ENCODE measurements around the gene SPAAR. TPM values are rescaled to one million over a fixed set of nuclear protein-coding genes. Genes with fewer than 3 reads are reported as not detected.

SPAAR gene
- total RNA-seq, 3 donors from 2014 or later (not counting 1 experiment from before 2014, with no cell fraction given) = not detected

- WGBS (ENCODE audit: insufficient coverage) = 89% methylated on average over 19 of the region's 19 CpGs
- no peak for DNase-seq
- Mint-ChIP-seq H3K36me3 (no peaks in the 10 kb centered on the region), H3K4me1 (no peaks in the 10 kb centered on the region), H3K27me3 (ENCODE audit: low read depth in 2 of 2) (peaks cover 0 to 1% of the 10 kb centered on the region in 2 donors), H3K4me3 (no peak overlapping the region), H3K27ac (no peak overlapping the region), H3K9me3 (no peaks in the 10 kb centered on the region)
- intact Hi-C loops (cut with micrococcal nuclease) = no loop called here
- no peaks in the 10 kb centered on the region for H3K4me1 ChIP-seq (ENCODE audit: control insufficient read depth, insufficient read depth, low read length)
- H3K4me3 ChIP-seq (ENCODE audit: low read length) = no peak overlapping the region
- no peaks in the 10 kb centered on the region for H3K9me3 ChIP-seq (ENCODE audit: control insufficient read depth, insufficient read depth, low read length)
- no peaks in the 10 kb centered on the region for H3K27me3 ChIP-seq (ENCODE audit: control insufficient read depth, insufficient read depth, low read length)
- H3K36me3 ChIP-seq (ENCODE audit: control insufficient read depth, insufficient read depth, low read length) = no peaks in the 10 kb centered on the region
- TF ChIP-seq CTCF (IDR thresholded peaks at IDR 0.05) = no peak
- no peak for ATAC-seq
- no peak overlapping the region for H3K27ac ChIP-seq (ENCODE audit: low read length)
These were observed 39.6 kb upstream of the SPAAR start for GRCh38 chr9:35869621-35870216.

- H3K4me3 ChIP-seq (ENCODE audit: low read length) = no peak within 1 kb of the TSS
- no peaks in the 10 kb centered on the region for H3K27me3 ChIP-seq (ENCODE audit: control insufficient read depth, insufficient read depth, low read length)
- DNase-seq (no peak), ATAC-seq (no peak)
- no peak for TF ChIP-seq CTCF (IDR thresholded peaks at IDR 0.05)
- Mint-ChIP-seq H3K9me3 (no peaks in the 10 kb centered on the region), H3K27me3 (ENCODE audit: low read depth in 2 of 2) (peaks cover 0 to 6% of the 10 kb centered on the region in 2 donors), H3K27ac (no peak within 1 kb of the TSS), H3K4me1 (no peaks in the 10 kb centered on the region), H3K36me3 (no peaks in the 10 kb centered on the region), H3K4me3 (no peak within 1 kb of the TSS)
- H3K9me3 ChIP-seq (ENCODE audit: control insufficient read depth, insufficient read depth, low read length) = no peaks in the 10 kb centered on the region
- WGBS (ENCODE audit: insufficient coverage) = 88% methylated on average over 8 of the region's 8 CpGs
- H3K27ac ChIP-seq (ENCODE audit: low read length) = no peak within 1 kb of the TSS
- H3K4me1 ChIP-seq (ENCODE audit: control insufficient read depth, insufficient read depth, low read length) = no peaks in the 10 kb centered on the region
- no peaks in the 10 kb centered on the region for H3K36me3 ChIP-seq (ENCODE audit: control insufficient read depth, insufficient read depth, low read length)
- intact Hi-C loops (cut with micrococcal nuclease) = no loop called here
These were observed 38.9 kb upstream of the SPAAR start, which contains the start of gene OR13J1 for GRCh38 chr9:35870351-35870923. Gene OR13J1 (minus strand): TSS chr9:35870401. CDS start chr9:35870401, 0 bp downstream.

- Histone ChIP-seq H3K27me3 (ENCODE audit: control insufficient read depth, insufficient read depth, low read length) (peaks cover 6% of the 10 kb centered on the region), H3K9me3 (ENCODE audit: control insufficient read depth, insufficient read depth, low read length) (no peaks in the 10 kb centered on the region), H3K36me3 (ENCODE audit: control insufficient read depth, insufficient read depth, low read length) (no peaks in the 10 kb centered on the region), H3K4me3 (ENCODE audit: low read length) (no peak overlapping the region), H3K27ac (ENCODE audit: low read length) (no peak overlapping the region), H3K4me1 (ENCODE audit: control insufficient read depth, insufficient read depth, low read length) (no peaks in the 10 kb centered on the region)
- no peaks in the 10 kb centered on the region for H3K4me1 Mint-ChIP-seq
- no peak for TF ChIP-seq CTCF (IDR thresholded peaks at IDR 0.05)
- intact Hi-C loops (cut with micrococcal nuclease) = no loop called here
- H3K36me3 Mint-ChIP-seq = no peaks in the 10 kb centered on the region
- H3K27ac Mint-ChIP-seq = no peak overlapping the region
- ATAC-seq = no peak
- peaks cover 3 to 11% of the 10 kb centered on the region in 2 donors for H3K27me3 Mint-ChIP-seq (ENCODE audit: low read depth in 2 of 2)
- no peak for DNase-seq
- no peak overlapping the region for H3K4me3 Mint-ChIP-seq
- H3K9me3 Mint-ChIP-seq = no peaks in the 10 kb centered on the region
- WGBS (ENCODE audit: insufficient coverage) = 82% methylated on average over 3 of the region's 3 CpGs
These were observed 37.7 kb upstream of the SPAAR start for GRCh38 chr9:35871545-35871944.

Data from natural killer cell (primary cell).